GM12864 (cell line): ENCODE measurements around the gene A4GNT.
"Not testable (repeated sequence)": the region's sequence is repeated elsewhere in the genome, so short reads cannot be mapped to it uniquely, and the experiment has no call there.

ENCODE experiments used
- DNase-seq: peaks from one replicate; pipeline ENCODE4 v3.0.0-alpha.2; 2011; ENCODE audit warnings: low read depth
- H3K4me3 ChIP-seq: 2 replicates; pipeline ENCODE4 v1.5.1; 2011; ENCODE audit warnings: mild to moderate bottlenecking, low read depth, low read length, control low read depth
- CTCF ChIP-seq: IDR thresholded peaks from 2 replicates; pipeline ENCODE4 v1.5.1; 2011; ENCODE audit warnings: low read depth, mild to moderate bottlenecking, moderate library complexity, low read length, control low read depth, inconsistent platforms; ENCODE audit errors: missing control alignments

A4GNT gene

DNA sequence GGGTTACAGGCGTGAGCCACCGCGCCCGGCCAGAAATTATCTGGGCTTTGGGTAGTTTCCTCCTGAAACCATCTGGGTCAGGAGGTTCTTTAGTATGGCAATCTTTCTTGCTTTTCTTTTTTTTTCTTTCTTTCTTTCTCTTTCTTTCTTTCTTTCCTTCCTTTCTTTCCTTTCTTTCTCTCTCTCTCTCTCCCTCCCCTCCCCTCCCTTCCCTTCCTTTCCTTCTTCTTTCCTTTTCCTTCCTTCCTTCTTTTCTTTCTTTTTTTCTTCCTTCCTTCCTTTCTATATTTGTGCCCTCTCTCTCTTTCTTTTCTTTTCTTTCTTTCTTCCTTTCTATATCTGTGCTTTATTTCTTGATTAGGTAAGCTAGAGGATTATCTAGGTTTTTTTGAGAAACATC lies 25.6 kb upstream of the A4GNT start:
- no peak for DNase-seq
- no peak for TF ChIP-seq CTCF

DNA sequence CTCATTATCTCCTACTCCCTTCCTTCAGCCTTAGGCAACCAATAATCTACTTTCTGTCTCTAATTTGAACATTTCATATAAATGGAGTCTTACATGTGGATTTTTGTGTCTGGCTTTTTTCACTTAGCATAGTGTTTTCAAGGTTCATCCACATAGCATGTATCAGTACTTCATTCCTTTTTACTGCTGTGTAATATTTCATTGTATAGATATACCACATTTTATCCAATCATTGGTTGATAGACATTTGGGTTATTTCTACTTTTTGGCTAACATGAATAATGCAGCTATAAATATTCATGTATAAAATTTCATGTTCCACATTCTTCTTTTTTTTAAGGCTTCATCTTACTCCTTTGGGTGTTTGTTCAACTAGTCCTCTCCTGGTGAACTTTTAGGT lies 22.3 kb upstream of the A4GNT start:
- no peak overlapping the region for H3K4me3 ChIP-seq
- DNase-seq = no peak
- no peak for TF ChIP-seq CTCF

More for the DNA sequence above, 25.6 kb upstream of the A4GNT start:
- no peak overlapping the region for H3K4me3 ChIP-seq

DNA sequence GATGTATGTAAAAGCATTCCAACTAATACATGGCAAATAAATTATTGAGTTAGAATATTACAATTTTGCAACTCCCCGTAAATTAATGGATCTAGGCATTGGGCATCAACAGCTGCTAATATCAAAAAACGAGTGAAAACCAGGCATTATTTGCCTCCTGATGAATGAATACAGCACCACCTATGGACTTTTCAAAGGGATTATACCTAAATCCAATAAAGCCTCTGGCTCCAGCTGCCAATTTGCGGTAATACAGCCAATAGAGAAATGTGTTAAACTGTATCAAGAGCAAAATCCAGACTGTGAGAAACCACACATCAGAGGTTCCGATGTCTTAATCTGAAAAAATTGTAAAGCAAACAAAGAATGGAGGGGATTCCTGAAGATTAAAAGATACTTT lies 16.3 kb upstream of the A4GNT start:
- no peak overlapping the region for H3K4me3 ChIP-seq

GRCh38 chr3:138142181-138142580 lies 10.0 kb upstream of the A4GNT start:
- not testable (repeated sequence) for H3K4me3 ChIP-seq, DNase-seq

More for the DNA sequence above, 16.3 kb upstream of the A4GNT start:
- TF ChIP-seq CTCF = no peak
- no peak for DNase-seq

- DNase-seq = no peak
- no peak overlapping the region for H3K4me3 ChIP-seq
- TF ChIP-seq CTCF = no peak
Observed at GRCh38 chr3:138140940-138141339, 8.8 kb upstream of the A4GNT start.

DNA sequence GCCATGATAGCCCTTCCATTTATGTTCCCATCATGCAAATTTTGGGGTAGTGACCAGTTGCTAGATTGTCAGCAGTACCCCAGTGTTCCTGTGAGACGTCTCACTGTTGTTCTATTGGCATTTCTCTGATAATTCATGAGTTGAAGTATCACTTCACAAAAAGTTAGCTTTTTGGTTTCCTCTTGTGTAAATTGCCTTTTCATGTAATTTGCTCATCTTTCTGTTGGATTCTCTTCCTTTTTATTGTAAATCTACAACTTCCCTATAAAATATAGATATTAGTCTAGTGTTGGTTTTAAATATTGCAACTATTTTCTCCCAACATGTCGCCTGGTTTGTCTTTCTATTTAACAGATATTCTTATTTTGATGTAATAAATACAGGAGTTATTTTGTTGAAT lies 7.5 kb upstream of the A4GNT start:
- H3K4me3 ChIP-seq = no peak overlapping the region
- DNase-seq = no peak
- no peak for TF ChIP-seq CTCF

- TF ChIP-seq CTCF = no peak
- H3K4me3 ChIP-seq = no peak overlapping the region
- DNase-seq = no peak
Observed at GRCh38 chr3:138137861-138138260, 5.7 kb upstream of the A4GNT start.

GRCh38 chr3:138136201-138136600 lies 4.0 kb upstream of the A4GNT start:
- no peak for TF ChIP-seq CTCF

More at GRCh38 chr3:138136201-138136600, 4.0 kb upstream of the A4GNT start:
- no peak overlapping the region for H3K4me3 ChIP-seq
- DNase-seq = no peak
